Karpas-422 (cell line): ENCODE data around the gene INTS12. TPM values are rescaled to one million over a fixed set of nuclear protein-coding genes. Genes with fewer than 3 reads are reported as not detected.

Experiments
- DNase-seq: peaks from one replicate; pipeline ENCODE4 v3.0.0-alpha.2; 2015
- H2AFZ ChIP-seq: fragments of 200-600 bp; sonication (generic); 2 replicates; pipeline ENCODE4 v1.6.1; 2014; ENCODE audit warnings: antibody characterized with exemption, low read length, mixed read lengths
- H3K27ac ChIP-seq: fragments of 200-600 bp; sonication (generic); 2 replicates; pipeline ENCODE4 v1.5.1; 2014; ENCODE audit warnings: mild to moderate bottlenecking, low read length, moderate library complexity
- H3K27me3 ChIP-seq: fragments of 200-600 bp; sonication (generic); 2 replicates; pipeline ENCODE4 v1.6.1; 2014; ENCODE audit warnings: low read length, mixed read lengths
- H3K36me3 ChIP-seq: fragments of 200-600 bp; sonication (generic); 2 replicates; pipeline ENCODE4 v1.6.1; 2014; ENCODE audit warnings: low read length, mixed read lengths; ENCODE audit not compliant: insufficient read depth
- H3K4me1 ChIP-seq: fragments of 200-600 bp; sonication (generic); 2 replicates; pipeline ENCODE4 v1.6.1; 2014; ENCODE audit warnings: mild to moderate bottlenecking, low read length, mixed read lengths
- H3K4me2 ChIP-seq: fragments of 200-600 bp; sonication (generic); 2 replicates; pipeline ENCODE4 v1.6.1; 2014; ENCODE audit warnings: low read length, low read depth, mild to moderate bottlenecking; ENCODE audit not compliant: poor library complexity, severe bottlenecking
- H3K4me3 ChIP-seq: fragments of 200-600 bp; sonication (generic); 2 replicates; pipeline ENCODE4 v1.5.1; 2014; ENCODE audit warnings: mild to moderate bottlenecking, antibody characterized with exemption, low read length, mixed read lengths
- H3K79me2 ChIP-seq: fragments of 200-600 bp; sonication (generic); 2 replicates; pipeline ENCODE4 v1.6.1; 2014; ENCODE audit warnings: mild to moderate bottlenecking, low read length, mixed read lengths
- H3K9ac ChIP-seq: fragments of 200-600 bp; sonication (generic); 2 replicates; pipeline ENCODE4 v1.6.0; 2014; ENCODE audit warnings: low read length
- H3K9me2 ChIP-seq: fragments of 200-600 bp; sonication (generic), shearing (Covaris generic); replicated peaks from 2 replicates; pipeline ENCODE4 v1.6.0; 2014; ENCODE audit warnings: mild to moderate bottlenecking, low read length, moderate library complexity; ENCODE audit not compliant: insufficient read depth
- H3K9me3 ChIP-seq: fragments of 300-700, 200-600 bp; sonication (generic); 2 replicates; pipeline ENCODE4 v1.6.1; 2014; ENCODE audit warnings: low read length, mixed read lengths
- H4K20me1 ChIP-seq: fragments of 200-600 bp; sonication (generic); 2 replicates; pipeline ENCODE4 v1.6.1; 2014; ENCODE audit warnings: mild to moderate bottlenecking, antibody characterized with exemption, low read length, low read depth; ENCODE audit not compliant: insufficient read depth
- total RNA-seq: library from RNA; depleted of rRNA; stranded (reverse); fragments of >200 nt; shearing (Covaris generic); gene quantifications from 2 replicates; pipeline ENCODE4 v1.2.3, GENCODE V29; 2014; ENCODE audit warnings: low replicate concordance; rRNA removed

Gene INTS12
- total RNA-seq, 1 experiment from 2014 or later: 25.3 TPM

DNA sequence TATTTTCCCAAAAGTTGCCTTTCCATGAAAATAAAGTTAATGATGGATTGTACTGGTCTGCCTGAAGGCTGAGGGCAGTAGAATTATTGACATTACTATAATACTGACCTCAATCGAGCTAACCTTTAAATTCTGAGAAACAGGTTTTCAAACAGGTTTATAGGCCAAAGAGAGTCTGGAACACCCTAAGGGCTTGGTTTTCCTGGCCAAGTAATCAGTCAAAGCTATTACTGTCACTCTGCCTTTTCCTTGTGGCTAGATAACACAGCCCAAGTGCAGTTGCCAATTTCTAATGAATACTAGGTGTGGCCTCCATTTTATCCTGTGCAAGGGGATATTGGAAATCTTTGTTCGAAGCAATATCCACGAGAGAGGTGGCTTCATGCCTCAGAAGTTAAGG is 75.2 kb downstream of the INTS12 start:
- Histone ChIP-seq H4K20me1 (no peaks in the 10 kb centered on the region), H3K27me3 (no peaks in the 10 kb centered on the region), H3K9me2 (no peaks in the 10 kb centered on the region), H3K9ac (no peak overlapping the region), H3K4me2 (no peak overlapping the region), H2AFZ (no peak overlapping the region), H3K9me3 (no peaks in the 10 kb centered on the region), H3K27ac (no peak overlapping the region), H3K79me2 (no peaks in the 10 kb centered on the region), H3K36me3 (no peaks in the 10 kb centered on the region), H3K4me3 (no peak overlapping the region), H3K4me1 (peaks cover 35% of the 10 kb centered on the region)
- no peak for DNase-seq

Other genes with a start within 250 kb of the INTS12 start
- 138 and 176 TPM in 2 replicates for gene PPA2, start 234.6 kb downstream of the INTS12 start, total RNA-seq
- not detected in 2 replicates for gene ARHGEF38, start 156.1 kb downstream of the INTS12 start, total RNA-seq
- gene GSTCD, start 95 bp upstream of the INTS12 start, total RNA-seq: 20.6 and 23.9 TPM in 2 replicates
- not detected in 2 replicates for gene NPNT, start 186.8 kb upstream of the INTS12 start, total RNA-seq